Retinal pigment epithelial cell (primary cell): Measurements from ENCODE around the gene JRKL.
"Not testable (repeated sequence)": the region's sequence is repeated elsewhere in the genome, so short reads cannot be mapped to it uniquely, and the experiment has no call there.

Experiments
- DNase-seq: peaks from one replicate; pipeline ENCODE4 v3.0.0-alpha.2; 2010; ENCODE audit warnings: low read depth
- H3K4me3 ChIP-seq: 2 replicates; pipeline ENCODE4 v1.5.1; 2011; ENCODE audit warnings: mild to moderate bottlenecking, low read length, control low read depth, moderate library complexity
- TF ChIP-seq, protein P1 (sequence below): conservative IDR thresholded peaks from 2 replicates; pipeline ENCODE4 v1.5.1; 2011; ENCODE audit warnings: low read depth, low read length, control low read depth, inconsistent platforms

JRKL gene

GRCh38 chr11:96393753-96394348 lies 4.0 kb downstream of the JRKL start:
- peak; percentile 20 for DNase-seq
- no peak overlapping the region for H3K4me3 ChIP-seq
- TF ChIP-seq, protein P1, sequence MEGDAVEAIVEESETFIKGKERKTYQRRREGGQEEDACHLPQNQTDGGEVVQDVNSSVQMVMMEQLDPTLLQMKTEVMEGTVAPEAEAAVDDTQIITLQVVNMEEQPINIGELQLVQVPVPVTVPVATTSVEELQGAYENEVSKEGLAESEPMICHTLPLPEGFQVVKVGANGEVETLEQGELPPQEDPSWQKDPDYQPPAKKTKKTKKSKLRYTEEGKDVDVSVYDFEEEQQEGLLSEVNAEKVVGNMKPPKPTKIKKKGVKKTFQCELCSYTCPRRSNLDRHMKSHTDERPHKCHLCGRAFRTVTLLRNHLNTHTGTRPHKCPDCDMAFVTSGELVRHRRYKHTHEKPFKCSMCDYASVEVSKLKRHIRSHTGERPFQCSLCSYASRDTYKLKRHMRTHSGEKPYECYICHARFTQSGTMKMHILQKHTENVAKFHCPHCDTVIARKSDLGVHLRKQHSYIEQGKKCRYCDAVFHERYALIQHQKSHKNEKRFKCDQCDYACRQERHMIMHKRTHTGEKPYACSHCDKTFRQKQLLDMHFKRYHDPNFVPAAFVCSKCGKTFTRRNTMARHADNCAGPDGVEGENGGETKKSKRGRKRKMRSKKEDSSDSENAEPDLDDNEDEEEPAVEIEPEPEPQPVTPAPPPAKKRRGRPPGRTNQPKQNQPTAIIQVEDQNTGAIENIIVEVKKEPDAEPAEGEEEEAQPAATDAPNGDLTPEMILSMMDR = peak; percentile 68

GRCh38 chr11:96394773-96395172 lies 5.0 kb downstream of the JRKL start:
- no peak overlapping the region for H3K4me3 ChIP-seq
- TF ChIP-seq, protein P1 = no peak
- no peak for DNase-seq

DNA sequence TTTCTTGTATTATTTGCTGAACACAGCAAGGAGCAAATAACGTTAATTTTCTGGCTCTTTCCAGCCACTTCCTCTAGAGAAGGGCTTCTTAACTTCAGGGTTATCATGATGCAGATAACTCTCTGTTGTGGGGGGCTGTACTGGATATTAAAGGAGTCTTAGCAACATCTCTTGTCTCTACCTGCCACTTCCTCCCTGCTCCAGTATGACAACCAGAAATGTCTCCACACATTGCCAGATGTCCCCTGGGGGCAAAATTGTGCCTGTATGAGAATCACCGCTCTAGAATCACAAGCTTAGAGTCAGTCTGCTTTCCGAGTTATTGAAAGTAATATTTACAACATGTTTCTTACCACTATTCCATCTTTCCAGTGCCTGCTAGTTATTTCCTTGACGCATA lies 6.8 kb downstream of the JRKL start:
- H3K4me3 ChIP-seq = no peak overlapping the region
- TF ChIP-seq, protein P1 = no peak
- DNase-seq = no peak

- TF ChIP-seq, protein P1 = no peak
- no peak overlapping the region for H3K4me3 ChIP-seq
- no peak for DNase-seq
Observed at GRCh38 chr11:96397863-96398262, 8.1 kb downstream of the JRKL start.

- TF ChIP-seq, protein P1 = no peak
- no peak overlapping the region for H3K4me3 ChIP-seq
- DNase-seq = no peak
Observed at GRCh38 chr11:96400697-96401096, 10.9 kb downstream of the JRKL start.

GRCh38 chr11:96411412-96411811 lies 21.6 kb downstream of the JRKL start:
- not testable (repeated sequence) for H3K4me3 ChIP-seq, DNase-seq

DNA sequence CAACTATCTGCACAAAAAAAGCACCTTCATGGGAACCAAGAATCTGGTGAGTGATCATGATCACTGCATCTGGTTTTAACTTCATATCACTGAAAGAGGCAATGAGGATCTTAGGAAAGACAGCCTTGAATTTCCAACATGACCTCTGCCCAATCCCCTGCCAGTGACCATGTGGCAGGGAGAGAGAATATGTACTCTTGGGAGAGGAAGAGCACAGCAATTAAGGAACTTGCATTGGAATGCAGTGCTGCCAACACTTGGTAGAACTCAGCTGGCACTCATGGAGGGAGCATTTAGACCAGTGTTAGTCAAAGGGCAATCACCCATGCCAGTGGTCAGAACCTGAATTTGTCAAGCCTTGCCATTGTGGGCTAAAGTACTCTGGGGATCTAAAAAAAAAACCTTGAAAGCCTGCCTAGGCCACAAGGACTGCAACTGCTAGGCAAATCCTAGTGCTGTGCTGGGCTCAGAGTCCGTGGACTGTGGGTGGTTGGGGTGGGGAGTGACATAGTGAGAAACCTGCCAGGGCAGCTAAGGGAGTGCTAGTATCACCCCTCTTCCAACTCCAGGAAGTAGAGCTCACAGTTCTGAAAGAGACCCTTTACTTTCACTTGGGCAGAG lies 23.1 kb downstream of the JRKL start:
- DNase-seq = no peak
- TF ChIP-seq, protein P1 = no peak
- no peak overlapping the region for H3K4me3 ChIP-seq

DNA sequence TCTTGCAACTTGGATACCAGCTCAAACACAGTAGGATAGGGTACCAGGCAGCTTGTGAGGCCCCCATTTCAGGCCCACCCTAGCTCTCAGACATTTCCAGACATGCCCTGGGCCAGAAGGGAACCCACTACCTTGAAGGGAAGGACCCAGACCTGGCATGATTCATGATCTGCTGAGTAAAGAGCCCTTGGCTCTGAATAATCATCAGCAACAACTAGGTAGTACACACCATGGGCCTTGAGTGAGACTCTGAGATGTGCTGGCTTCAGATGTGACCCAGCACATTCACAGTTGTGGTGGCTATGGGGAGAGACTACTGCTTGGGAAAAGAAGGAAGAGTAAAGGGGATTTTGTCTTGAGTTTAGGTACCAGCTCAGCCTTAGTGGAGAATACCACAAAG lies 23.6 kb downstream of the JRKL start:
- no peak for DNase-seq
- no peak overlapping the region for H3K4me3 ChIP-seq
- TF ChIP-seq, protein P1 = no peak
